ENCODE measurements around the gene KLHL29.

DNA sequence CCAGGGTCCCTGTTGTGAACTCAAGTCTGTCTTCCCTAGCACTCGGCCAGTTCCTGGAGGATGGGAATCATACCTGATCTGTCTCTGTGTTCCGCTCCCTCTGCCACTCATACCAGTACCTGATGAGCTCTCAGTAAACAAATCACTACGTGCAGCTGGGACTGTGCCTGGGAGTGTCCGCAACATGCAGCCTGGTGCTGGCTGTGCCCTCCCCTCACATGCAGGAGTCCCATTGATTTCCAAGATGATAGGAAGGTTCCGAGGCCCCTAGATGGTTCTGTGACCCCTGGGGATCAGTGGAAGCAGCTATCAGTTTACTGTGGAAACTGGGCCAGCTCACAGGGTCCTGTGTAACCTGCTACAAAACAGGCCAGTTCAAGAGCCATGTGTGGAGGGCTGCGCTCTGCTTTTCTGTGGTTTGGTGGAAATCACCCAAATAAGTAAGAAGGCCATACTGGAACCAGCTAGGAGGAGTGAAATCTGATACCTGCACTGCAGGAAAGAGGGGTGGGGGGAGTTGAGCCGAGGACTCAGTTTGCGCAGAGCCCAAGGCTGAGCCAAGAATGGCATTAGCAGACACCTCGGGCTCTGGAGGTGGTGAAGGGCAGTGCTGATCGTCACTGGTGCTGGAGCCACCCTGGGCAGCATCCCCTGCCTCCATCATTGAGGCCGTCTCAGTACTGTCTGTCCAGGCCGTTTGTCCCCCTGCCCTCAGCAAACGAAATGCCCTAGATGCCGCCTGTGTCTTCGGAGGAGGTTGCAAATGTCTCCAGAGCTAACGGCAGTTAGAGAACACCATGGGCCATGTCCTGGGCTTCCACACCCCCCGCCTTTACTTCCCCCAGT is 93.3 kb downstream of the KLHL29 start:
- TF ChIP-seq, protein P1, sequence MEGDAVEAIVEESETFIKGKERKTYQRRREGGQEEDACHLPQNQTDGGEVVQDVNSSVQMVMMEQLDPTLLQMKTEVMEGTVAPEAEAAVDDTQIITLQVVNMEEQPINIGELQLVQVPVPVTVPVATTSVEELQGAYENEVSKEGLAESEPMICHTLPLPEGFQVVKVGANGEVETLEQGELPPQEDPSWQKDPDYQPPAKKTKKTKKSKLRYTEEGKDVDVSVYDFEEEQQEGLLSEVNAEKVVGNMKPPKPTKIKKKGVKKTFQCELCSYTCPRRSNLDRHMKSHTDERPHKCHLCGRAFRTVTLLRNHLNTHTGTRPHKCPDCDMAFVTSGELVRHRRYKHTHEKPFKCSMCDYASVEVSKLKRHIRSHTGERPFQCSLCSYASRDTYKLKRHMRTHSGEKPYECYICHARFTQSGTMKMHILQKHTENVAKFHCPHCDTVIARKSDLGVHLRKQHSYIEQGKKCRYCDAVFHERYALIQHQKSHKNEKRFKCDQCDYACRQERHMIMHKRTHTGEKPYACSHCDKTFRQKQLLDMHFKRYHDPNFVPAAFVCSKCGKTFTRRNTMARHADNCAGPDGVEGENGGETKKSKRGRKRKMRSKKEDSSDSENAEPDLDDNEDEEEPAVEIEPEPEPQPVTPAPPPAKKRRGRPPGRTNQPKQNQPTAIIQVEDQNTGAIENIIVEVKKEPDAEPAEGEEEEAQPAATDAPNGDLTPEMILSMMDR (IDR thresholded peaks at IDR 0.05): no peak
- TF ChIP-seq POLR2A (IDR thresholded peaks at IDR 0.05): no peak

Data from tibial nerve (tissue), 3 donors.